Liver (tissue), 9 donors: Measurements from ENCODE around the gene BTBD9. TPM values are rescaled to one million over a fixed set of nuclear protein-coding genes. Genes with fewer than 3 reads are reported as not detected.

ENCODE experiments used
- DNase-seq: peaks from one replicate; pipeline ENCODE4 v3.0.0-alpha.2; 2017; ENCODE audit warnings: low spot score
- H3K27ac ChIP-seq, 2 donors: one replicate each; pipeline ENCODE4 v1.7.0; 2013; ENCODE audit warnings: inconsistent platforms in 2 of 2, low read length in 2 of 2, control low read depth in 1 of 2, low read depth in 1 of 2, mild to moderate bottlenecking in 1 of 2
- H3K27me3 ChIP-seq, 4 donors: one replicate each; pipeline versions ENCODE4 v1.6.1 to v1.7.0; 2013; ENCODE audit warnings: low read length in 3 of 4, inconsistent platforms in 1 of 4, mild to moderate bottlenecking in 1 of 4, moderate library complexity in 1 of 4; ENCODE audit not compliant: control insufficient read depth in 4 of 4, insufficient read depth in 4 of 4
- H3K36me3 ChIP-seq, 4 donors: one replicate each; pipeline versions ENCODE4 v1.6.1 to v1.7.0; 2013; ENCODE audit warnings: low read length in 3 of 4, mild to moderate bottlenecking in 3 of 4, low read depth in 1 of 4, moderate library complexity in 1 of 4; ENCODE audit not compliant: control insufficient read depth in 4 of 4, insufficient read depth in 3 of 4
- H3K4me1 ChIP-seq, 4 donors: one replicate each; pipeline versions ENCODE4 v1.6.1 to v1.7.0; 2013; ENCODE audit warnings: low read length in 3 of 4, mild to moderate bottlenecking in 3 of 4, moderate library complexity in 1 of 4; ENCODE audit not compliant: control insufficient read depth in 4 of 4, insufficient read depth in 4 of 4
- H3K4me3 ChIP-seq, 3 donors: one replicate each; pipeline versions ENCODE4 v1.6.1 to v1.7.0; 2013; ENCODE audit warnings: low read length in 3 of 3, control low read depth in 1 of 3, low read depth in 1 of 3, mild to moderate bottlenecking in 1 of 3
- H3K9ac ChIP-seq, 2 donors: one replicate each; pipeline ENCODE4 v1.7.0; 2013; ENCODE audit warnings: low read length in 2 of 2, mild to moderate bottlenecking in 2 of 2, moderate library complexity in 2 of 2, control low read depth in 1 of 2, low read depth in 1 of 2
- H3K9me3 ChIP-seq, 4 donors: one replicate each; pipeline versions ENCODE4 v1.6.1 to v1.7.0; 2013; ENCODE audit warnings: low read length in 3 of 4; ENCODE audit not compliant: control insufficient read depth in 4 of 4
- EGR1 ChIP-seq, 2 donors: IDR thresholded peaks; 2 replicates each; pipeline ENCODE4 v1.6.1; 2016 to 2018; ENCODE audit warnings: antibody characterized with exemption in 2 of 2, low read depth in 2 of 2
- FOXA1 ChIP-seq: IDR thresholded peaks from 2 replicates; pipeline ENCODE4 v1.6.1; 2016; ENCODE audit warnings: antibody characterized with exemption
- FOXA2 ChIP-seq: IDR thresholded peaks from 2 replicates; pipeline ENCODE4 v1.6.1; 2016; ENCODE audit warnings: antibody characterized with exemption
- GABPA ChIP-seq, 2 donors: IDR thresholded peaks in 1 of 2; conservative IDR thresholded peaks in 1 of 2; 2 replicates each; pipeline ENCODE4 v1.6.1; 2016; ENCODE audit warnings: antibody characterized with exemption in 2 of 2, mild to moderate bottlenecking in 1 of 2, moderate library complexity in 1 of 2
- HNF4A ChIP-seq, 2 donors: conservative IDR thresholded peaks; 2 replicates each; pipeline ENCODE4 v1.6.1; 2016; ENCODE audit warnings: antibody characterized with exemption in 2 of 2, mild to moderate bottlenecking in 2 of 2
- HNF4G ChIP-seq: IDR thresholded peaks from 2 replicates; pipeline ENCODE4 v1.6.1; 2016; ENCODE audit warnings: antibody characterized with exemption
- JUND ChIP-seq, 2 donors: IDR thresholded peaks; 2 replicates each; pipeline ENCODE4 v1.6.1; 2016; ENCODE audit warnings: antibody characterized with exemption in 2 of 2
- NR2F2 ChIP-seq: IDR thresholded peaks from 2 replicates; pipeline ENCODE4 v1.6.1; 2016; ENCODE audit warnings: antibody characterized with exemption
- RAD21 ChIP-seq, 2 donors: IDR thresholded peaks; 2 replicates each; pipeline ENCODE4 v1.6.1; 2016; ENCODE audit warnings: antibody characterized with exemption in 2 of 2, mild to moderate bottlenecking in 2 of 2
- RXRA ChIP-seq, 2 donors: IDR thresholded peaks; 2 replicates each; pipeline ENCODE4 v1.6.1; 2017 to 2018; ENCODE audit warnings: antibody characterized with exemption in 2 of 2, mild to moderate bottlenecking in 1 of 2
- SP1 ChIP-seq: IDR thresholded peaks from 2 replicates; pipeline ENCODE4 v1.6.1; 2018; ENCODE audit warnings: antibody characterized with exemption, mild to moderate bottlenecking
- TAF1 ChIP-seq: conservative IDR thresholded peaks from 2 replicates; pipeline ENCODE4 v1.6.1; 2016; ENCODE audit warnings: antibody characterized with exemption, mild to moderate bottlenecking
- YY1 ChIP-seq: IDR thresholded peaks from 2 replicates; pipeline ENCODE4 v1.6.1; 2016; ENCODE audit warnings: antibody characterized with exemption, mild to moderate bottlenecking
- WGBS: extraction: QIAGEN DNeasy Blood & Tissue Kit; methylation state at CpG from one replicate; pipeline ENCODE4 v1.1.7; 2013; 5-methylcytosine and 5-hydroxymethylcytosine counted together
- polyA plus RNA-seq, 2 donors: library from polyadenylated mRNA; stranded (reverse) in 1 of 2; unstranded in 1 of 2; fragments of 200-250 nt in 1 of 2; fragments of >200 nt in 1 of 2; fragmentation: Nextera tagmentation in 1 of 2; extraction: Ambion mirVana in 1 of 2; gene quantifications; one replicate each; pipeline versions ENCODE4 v1.2.1 to v1.2.3, GENCODE V29; 2013 to 2015
- total RNA-seq, 2 donors: library from RNA; depleted of rRNA; stranded (reverse); fragments of >200 nt; gene quantifications; one replicate each; pipeline ENCODE4 v1.2.3, GENCODE V29; 2014
- TF ChIP-seq, protein P1 (sequence below): IDR thresholded peaks from 2 replicates; pipeline ENCODE4 v1.6.1; 2016; ENCODE audit warnings: antibody characterized with exemption
- TF ChIP-seq, protein P2 (sequence below): IDR thresholded peaks from 2 replicates; pipeline ENCODE4 v1.6.1; 2016; ENCODE audit warnings: antibody characterized with exemption
- TF ChIP-seq, protein P3 (sequence below): IDR thresholded peaks from 2 replicates; pipeline ENCODE4 v1.6.1; 2016; ENCODE audit warnings: antibody characterized with exemption
- TF ChIP-seq, protein P4 (sequence below): IDR thresholded peaks from 2 replicates; pipeline ENCODE4 v1.6.1; 2016; ENCODE audit warnings: antibody characterized with exemption, mild to moderate bottlenecking
- TF ChIP-seq, protein P5 (sequence below): fragments of 150-350 bp; IDR thresholded peaks from 2 replicates; pipeline ENCODE4 v1.5.1; 2017; ENCODE audit warnings: improper control_type of control experiment, low read depth, low read length; ENCODE audit not compliant: missing input control
- donor health status: healthy.
- donor health status: healthy.
- donor health status: healthy.
- donor health status: healthy.
- donor health status: healthy.

BTBD9 gene
- total and polyA plus RNA-seq, 4 donors: 2.0 to 12.4 (median 5.7) TPM

DNA sequence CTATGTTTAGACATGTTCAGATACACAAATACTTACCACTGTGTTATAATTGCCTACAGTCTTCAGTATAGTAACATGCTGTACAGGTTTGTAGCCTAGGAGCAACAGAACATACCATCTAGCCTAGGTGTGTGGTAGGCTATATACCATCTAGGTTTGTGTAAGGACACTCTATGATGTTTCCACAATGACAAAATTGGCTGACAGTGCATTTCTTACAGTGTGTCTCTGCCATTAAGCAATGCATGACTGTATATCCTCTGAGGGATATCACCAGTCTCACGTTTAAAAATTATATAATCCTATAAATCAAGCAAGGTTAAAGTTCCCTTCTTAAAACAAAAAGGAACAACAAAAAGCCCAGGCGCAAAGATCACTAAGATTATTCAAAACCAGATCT, 352.2 kb downstream of the BTBD9 start:
- TF ChIP-seq, protein P1, sequence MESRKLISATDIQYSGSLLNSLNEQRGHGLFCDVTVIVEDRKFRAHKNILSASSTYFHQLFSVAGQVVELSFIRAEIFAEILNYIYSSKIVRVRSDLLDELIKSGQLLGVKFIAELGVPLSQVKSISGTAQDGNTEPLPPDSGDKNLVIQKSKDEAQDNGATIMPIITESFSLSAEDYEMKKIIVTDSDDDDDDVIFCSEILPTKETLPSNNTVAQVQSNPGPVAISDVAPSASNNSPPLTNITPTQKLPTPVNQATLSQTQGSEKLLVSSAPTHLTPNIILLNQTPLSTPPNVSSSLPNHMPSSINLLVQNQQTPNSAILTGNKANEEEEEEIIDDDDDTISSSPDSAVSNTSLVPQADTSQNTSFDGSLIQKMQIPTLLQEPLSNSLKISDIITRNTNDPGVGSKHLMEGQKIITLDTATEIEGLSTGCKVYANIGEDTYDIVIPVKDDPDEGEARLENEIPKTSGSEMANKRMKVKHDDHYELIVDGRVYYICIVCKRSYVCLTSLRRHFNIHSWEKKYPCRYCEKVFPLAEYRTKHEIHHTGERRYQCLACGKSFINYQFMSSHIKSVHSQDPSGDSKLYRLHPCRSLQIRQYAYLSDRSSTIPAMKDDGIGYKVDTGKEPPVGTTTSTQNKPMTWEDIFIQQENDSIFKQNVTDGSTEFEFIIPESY: no peak
- TF ChIP-seq FOXA2 (no peak), TAF1 (no peak), GABPA (IDR thresholded peaks at IDR 0.05 in 1 of 2, conservative IDR thresholded peaks at IDR 0.05 in 1 of 2) (no peak), HNF4G (no peak), YY1 (no peak), RXRA (IDR thresholded peaks at IDR 0.05) (no peak), SP1 (no peak), JUND (IDR thresholded peaks at IDR 0.05) (no peak), HNF4A (conservative IDR thresholded peaks at IDR 0.05) (no peak), FOXA1 (no peak), NR2F2 (no peak), EGR1 (IDR thresholded peaks at IDR 0.05; ENCODE audit: low read depth in 2 of 2) (no peak), RAD21 (IDR thresholded peaks at IDR 0.05) (no peak)
- TF ChIP-seq, protein P2, sequence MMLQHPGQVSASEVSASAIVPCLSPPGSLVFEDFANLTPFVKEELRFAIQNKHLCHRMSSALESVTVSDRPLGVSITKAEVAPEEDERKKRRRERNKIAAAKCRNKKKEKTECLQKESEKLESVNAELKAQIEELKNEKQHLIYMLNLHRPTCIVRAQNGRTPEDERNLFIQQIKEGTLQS: no peak
- TF ChIP-seq, protein P3, sequence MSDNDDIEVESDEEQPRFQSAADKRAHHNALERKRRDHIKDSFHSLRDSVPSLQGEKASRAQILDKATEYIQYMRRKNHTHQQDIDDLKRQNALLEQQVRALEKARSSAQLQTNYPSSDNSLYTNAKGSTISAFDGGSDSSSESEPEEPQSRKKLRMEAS: no peak
- TF ChIP-seq, protein P4, sequence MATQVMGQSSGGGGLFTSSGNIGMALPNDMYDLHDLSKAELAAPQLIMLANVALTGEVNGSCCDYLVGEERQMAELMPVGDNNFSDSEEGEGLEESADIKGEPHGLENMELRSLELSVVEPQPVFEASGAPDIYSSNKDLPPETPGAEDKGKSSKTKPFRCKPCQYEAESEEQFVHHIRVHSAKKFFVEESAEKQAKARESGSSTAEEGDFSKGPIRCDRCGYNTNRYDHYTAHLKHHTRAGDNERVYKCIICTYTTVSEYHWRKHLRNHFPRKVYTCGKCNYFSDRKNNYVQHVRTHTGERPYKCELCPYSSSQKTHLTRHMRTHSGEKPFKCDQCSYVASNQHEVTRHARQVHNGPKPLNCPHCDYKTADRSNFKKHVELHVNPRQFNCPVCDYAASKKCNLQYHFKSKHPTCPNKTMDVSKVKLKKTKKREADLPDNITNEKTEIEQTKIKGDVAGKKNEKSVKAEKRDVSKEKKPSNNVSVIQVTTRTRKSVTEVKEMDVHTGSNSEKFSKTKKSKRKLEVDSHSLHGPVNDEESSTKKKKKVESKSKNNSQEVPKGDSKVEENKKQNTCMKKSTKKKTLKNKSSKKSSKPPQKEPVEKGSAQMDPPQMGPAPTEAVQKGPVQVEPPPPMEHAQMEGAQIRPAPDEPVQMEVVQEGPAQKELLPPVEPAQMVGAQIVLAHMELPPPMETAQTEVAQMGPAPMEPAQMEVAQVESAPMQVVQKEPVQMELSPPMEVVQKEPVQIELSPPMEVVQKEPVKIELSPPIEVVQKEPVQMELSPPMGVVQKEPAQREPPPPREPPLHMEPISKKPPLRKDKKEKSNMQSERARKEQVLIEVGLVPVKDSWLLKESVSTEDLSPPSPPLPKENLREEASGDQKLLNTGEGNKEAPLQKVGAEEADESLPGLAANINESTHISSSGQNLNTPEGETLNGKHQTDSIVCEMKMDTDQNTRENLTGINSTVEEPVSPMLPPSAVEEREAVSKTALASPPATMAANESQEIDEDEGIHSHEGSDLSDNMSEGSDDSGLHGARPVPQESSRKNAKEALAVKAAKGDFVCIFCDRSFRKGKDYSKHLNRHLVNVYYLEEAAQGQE: no peak
- TF ChIP-seq, protein P5, sequence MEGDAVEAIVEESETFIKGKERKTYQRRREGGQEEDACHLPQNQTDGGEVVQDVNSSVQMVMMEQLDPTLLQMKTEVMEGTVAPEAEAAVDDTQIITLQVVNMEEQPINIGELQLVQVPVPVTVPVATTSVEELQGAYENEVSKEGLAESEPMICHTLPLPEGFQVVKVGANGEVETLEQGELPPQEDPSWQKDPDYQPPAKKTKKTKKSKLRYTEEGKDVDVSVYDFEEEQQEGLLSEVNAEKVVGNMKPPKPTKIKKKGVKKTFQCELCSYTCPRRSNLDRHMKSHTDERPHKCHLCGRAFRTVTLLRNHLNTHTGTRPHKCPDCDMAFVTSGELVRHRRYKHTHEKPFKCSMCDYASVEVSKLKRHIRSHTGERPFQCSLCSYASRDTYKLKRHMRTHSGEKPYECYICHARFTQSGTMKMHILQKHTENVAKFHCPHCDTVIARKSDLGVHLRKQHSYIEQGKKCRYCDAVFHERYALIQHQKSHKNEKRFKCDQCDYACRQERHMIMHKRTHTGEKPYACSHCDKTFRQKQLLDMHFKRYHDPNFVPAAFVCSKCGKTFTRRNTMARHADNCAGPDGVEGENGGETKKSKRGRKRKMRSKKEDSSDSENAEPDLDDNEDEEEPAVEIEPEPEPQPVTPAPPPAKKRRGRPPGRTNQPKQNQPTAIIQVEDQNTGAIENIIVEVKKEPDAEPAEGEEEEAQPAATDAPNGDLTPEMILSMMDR: no peak
- Histone ChIP-seq H3K9me3 (no peaks in the 10 kb centered on the region), H3K27me3 (no peaks in the 10 kb centered on the region), H3K4me1 (no peaks in the 10 kb centered on the region), H3K4me3 (no peak overlapping the region), H3K9ac (no peak overlapping the region), H3K27ac (no peak overlapping the region), H3K36me3 (no peaks in the 10 kb centered on the region)
- no peak for DNase-seq
- WGBS: 93% methylated on average over 2 of the region's 2 CpGs
